GM18858 (cell line): ENCODE data around the gene FAM72D.
"Not testable (repeated sequence)": the region's sequence is repeated elsewhere in the genome, so short reads cannot be mapped to it uniquely, and the experiment has no call there.

Source experiments
- ATAC-seq: cut with Tn5 transposase; IDR thresholded peaks from one replicate; pipeline ENCODE4 v1.9.1; 2021; ENCODE audit not compliant: unreplicated experiment

The FAM72D gene

GRCh38 chr1:145095284-145096057 is at the start of gene FAM72D, which contains the start of gene SRGAP2B:
Gene FAM72D (plus strand): TSS chr1:145095974. CDS start chr1:145096848, 874 bp downstream.
Gene SRGAP2B (minus strand): TSS chr1:145095328. CDS start chr1:145092901, 2,427 bp downstream.
- ATAC-seq = peak; percentile 85

GRCh38 chr1:145047553-145047952 is 48.2 kb upstream of the FAM72D start:
- ATAC-seq = peak; percentile 63

GRCh38 chr1:145048181-145048856 is 47.5 kb upstream of the FAM72D start:
- ATAC-seq = not testable (repeated sequence)

DNA sequence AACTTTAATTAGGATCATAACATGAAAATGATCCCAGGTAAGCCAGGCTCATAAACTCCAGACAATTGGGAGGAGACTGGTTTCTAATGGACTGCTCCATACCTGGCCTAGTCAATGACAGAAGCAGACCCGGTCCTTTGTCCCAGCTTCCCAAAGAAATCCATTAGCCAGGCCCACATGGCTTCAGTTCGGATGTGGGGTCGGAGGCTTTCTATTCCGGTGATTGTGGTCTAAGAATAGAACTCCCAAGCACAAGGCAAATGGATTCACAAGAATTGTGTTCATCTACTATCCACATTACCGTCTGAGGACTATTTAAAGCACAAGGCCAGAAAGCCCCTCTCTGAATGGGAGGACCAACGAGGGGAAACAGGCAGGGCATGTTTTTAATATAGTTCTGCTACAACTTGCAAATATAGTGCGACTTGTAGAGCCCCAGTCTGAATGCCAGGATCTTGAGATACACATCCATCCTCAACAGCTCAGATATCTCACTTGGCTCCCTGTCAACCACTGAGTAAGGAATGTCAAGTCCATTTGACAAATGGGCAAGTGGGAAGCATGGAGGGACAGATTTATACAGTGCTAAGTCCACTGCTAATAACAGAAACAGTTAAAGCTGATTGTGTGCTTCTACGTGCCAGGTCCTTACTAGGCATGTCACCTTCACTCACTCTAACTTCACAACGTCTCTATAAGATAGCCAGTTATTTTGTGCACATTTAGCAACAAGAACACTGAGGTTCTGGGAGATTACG is 43.6 kb upstream of the FAM72D start:
- ATAC-seq = not testable (repeated sequence)

DNA sequence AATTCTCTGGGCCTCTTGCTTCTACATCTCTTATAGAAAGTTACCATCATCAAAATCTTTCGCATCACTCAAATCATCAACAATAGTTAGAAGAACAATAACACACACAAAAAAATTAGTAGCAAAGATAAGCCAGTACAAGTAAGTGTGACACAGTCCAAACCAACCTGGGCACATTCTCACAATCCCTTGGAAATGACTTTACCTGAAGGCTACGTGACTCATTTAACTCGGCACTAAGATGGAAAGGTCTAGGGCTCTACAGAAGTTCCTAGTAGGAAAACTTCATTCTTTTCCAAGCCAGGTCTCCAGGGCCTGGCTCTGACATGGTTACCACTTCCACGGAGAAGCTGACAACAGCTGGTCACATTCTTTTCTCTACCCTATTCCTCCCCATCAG is 42.3 kb upstream of the FAM72D start:
- ATAC-seq = not testable (repeated sequence)

DNA sequence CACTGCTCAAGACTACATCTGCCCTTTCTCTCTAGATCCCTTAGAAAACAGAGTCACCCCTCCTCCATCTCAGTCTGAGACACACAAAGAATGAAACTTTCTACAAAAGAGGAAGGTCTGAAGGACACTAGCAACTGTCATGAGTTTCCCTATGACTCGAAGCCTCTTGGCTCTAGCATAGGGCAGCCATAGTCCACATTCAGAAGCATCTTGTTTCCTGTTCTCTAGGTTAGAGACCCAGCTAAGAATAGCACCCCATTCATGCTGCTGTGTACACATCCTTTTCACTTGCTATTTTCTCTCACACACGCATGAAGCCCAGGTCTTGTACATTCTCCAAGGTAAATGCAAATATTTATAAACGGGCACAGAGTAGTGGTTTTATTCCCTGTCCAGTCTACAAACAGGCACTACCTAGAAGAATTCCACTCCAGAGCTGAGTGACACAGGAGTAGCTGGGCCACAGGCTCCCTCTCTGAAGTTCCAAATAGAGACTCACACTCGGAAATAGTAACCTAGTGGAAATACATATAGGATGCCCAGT is 40.5 kb upstream of the FAM72D start:
- ATAC-seq = peak; percentile 99

DNA sequence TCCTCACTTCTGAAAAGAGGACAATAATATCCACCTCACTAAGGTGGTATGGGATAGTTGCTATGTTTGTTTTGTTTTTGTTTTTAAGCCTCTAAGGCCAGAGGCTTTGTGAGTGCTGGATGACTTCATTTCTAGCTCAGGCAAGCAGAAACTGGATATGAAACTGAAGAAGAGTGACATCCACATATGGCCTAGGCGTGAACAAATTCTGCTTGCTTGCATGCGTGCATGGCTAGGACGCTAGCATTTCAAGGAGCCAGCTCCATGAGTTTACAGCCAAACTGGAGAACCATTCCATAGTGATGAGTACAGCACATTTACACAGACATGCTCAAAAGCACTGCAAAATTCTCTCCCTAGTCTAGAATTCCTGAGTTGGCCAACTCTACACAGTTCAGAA is 37.6 kb upstream of the FAM72D start:
- peak; percentile 31 for ATAC-seq

GRCh38 chr1:145063285-145063684 is 32.5 kb upstream of the FAM72D start:
- ATAC-seq = not testable (repeated sequence)

- ATAC-seq = not testable (repeated sequence)
Measured at GRCh38 chr1:145063941-145064648, 31.7 kb upstream of the FAM72D start.

GRCh38 chr1:145065194-145065826 is 30.5 kb upstream of the FAM72D start:
- ATAC-seq = not testable (repeated sequence)

- ATAC-seq = not testable (repeated sequence)
Measured at GRCh38 chr1:145066486-145066885, 29.3 kb upstream of the FAM72D start.

DNA sequence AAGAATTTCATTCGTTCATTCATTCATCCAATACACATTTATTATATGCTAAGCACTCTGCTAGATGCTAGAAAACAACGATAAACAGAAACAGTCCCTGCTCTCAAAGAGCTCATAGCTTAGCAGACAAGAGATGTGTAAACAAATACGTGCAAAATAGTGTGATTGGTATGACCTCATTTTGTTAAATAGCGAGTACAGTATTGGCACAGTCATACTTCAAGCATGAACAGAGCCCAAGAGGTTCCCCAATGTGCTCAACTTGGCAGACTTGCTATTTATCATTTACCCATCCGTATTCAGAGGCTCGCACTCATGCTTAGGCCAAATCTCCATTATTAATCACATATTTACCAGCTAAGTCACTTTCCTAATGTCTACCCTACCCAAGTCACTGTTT is 24.2 kb upstream of the FAM72D start:
- ATAC-seq = not testable (repeated sequence)

DNA sequence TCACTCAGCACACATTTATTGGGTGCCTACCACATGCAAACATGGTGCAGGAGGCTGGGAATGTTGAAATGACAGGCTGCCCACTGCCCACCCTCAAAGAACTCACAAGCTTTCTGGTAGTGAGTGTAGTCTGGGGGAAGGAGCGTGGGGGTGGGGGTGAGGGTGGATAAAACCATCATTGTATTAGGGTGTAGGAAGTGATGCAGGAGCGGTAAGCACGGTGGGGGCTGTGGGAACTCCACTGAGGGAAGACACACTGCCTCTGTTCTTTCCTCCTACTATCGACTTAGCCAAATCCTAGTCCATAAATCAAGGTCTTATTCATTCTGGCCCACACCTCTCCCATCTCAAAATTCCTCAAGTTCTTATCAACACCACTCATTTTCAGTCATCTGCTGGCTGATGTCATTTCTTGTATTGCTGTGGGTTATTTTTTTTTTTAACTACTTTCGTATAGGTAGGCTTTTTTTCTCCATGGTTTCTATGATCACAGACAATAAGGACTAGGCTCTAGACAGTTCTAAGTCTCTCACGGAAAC is 21.7 kb upstream of the FAM72D start:
- not testable (repeated sequence) for ATAC-seq

- not testable (repeated sequence) for ATAC-seq
Measured at GRCh38 chr1:145076877-145077276, 18.9 kb upstream of the FAM72D start.

- ATAC-seq = not testable (repeated sequence)
Measured at GRCh38 chr1:145077872-145078786, 17.6 kb upstream of the FAM72D start.

GRCh38 chr1:145078787-145079370 is 16.9 kb upstream of the FAM72D start:
- ATAC-seq = not testable (repeated sequence)

- ATAC-seq = not testable (repeated sequence)
Measured at GRCh38 chr1:145079737-145080136, 16.0 kb upstream of the FAM72D start.

DNA sequence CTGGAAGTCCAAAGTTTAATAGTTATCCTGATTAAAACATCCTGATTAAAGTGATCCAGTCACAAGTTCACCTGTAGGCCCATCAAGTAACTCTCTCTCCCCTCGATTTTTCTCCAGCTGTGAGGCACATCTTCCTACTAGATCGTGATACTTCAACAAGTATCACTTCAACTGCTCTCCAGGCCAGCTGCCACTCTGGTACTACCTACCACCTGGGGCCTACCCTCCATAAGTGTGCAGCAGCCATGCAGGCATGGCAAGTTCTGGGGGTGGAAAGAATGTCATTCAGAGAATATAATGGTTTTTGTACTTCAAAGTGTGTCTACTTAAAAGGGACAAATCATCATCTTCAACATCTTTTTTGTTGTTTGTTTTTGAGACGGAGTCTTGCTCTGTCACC is 15.6 kb upstream of the FAM72D start:
- ATAC-seq = not testable (repeated sequence)
